Measurements from ENCODE around the gene CDCA8.
A peak's percentile ranks its signal among the peaks of the same experiment; 100 is the strongest.

CDCA8 gene

DNA sequence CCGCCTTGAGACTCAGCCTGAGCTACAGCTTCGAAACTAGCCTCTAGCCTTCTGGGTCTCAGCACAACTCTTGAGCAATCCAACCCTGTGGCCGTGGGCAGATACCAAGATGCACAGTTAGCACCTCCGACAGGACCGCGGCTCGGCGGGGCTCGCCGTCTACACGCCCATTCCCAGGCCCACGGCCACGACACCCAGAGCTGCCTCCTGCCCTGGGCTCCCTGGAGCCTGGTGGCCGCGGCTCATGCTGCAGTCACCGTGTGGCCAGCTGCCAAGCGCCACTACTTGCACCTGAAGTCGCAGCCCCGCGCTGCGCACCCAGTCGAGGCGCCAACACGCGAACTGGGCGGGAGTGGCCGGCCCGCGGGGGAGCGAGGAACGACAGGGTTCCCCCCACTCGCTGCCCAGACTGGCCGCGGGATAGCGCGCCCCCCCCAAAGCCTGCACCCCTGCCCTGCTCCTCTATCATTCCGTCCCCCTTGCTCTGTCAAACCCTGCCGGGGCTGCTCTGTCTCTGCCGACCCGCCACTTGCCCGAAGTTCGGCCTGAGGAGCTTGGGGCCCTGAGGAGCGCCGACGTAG, 729 bp upstream of the CDCA8 start:
- no peak for TF ChIP-seq CTCF (IDR thresholded peaks at IDR 0.05; ENCODE audit: control insufficient read depth, insufficient read depth, low read depth, low read length, missing control alignments)
- H3K4me3 ChIP-seq (ENCODE audit: control insufficient read depth, low read depth, low read length) = peak overlapping the region; percentile 99
- DNase-seq (ENCODE audit: low read depth) = no peak

- peak overlapping the region; percentile 99 for H3K4me3 ChIP-seq (ENCODE audit: control insufficient read depth, low read depth, low read length)
- DNase-seq (ENCODE audit: low read depth) = no peak
- TF ChIP-seq CTCF (IDR thresholded peaks at IDR 0.05; ENCODE audit: control insufficient read depth, insufficient read depth, low read depth, low read length, missing control alignments) = no peak
These were observed 489 bp downstream of the CDCA8 start for GRCh38 chr1:37692834-37693175.

GRCh38 chr1:37697090-37697489, 4.8 kb downstream of the CDCA8 start:
- no peak for TF ChIP-seq CTCF (IDR thresholded peaks at IDR 0.05; ENCODE audit: control insufficient read depth, insufficient read depth, low read depth, low read length, missing control alignments)
- H3K4me3 ChIP-seq (ENCODE audit: control insufficient read depth, low read depth, low read length) = no peak overlapping the region
- DNase-seq (ENCODE audit: low read depth) = no peak

DNA sequence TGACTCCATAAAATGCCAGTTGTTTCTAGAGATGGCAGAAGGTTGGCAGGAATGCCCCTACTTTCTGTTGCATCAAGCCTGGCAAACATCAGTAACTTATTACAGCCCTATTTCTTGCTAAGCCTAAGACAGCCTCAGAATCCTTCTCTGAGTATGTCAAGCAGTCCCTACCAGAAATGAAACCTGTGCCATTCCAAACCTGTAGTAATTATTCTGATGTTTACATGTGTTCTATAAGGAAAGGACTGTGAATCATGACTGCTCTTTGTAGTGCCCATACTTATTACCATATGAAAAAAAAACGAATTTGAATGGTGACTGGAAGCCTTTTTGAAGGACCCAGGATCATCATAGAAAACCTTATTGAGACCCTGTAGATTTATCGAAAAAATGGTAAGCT, 5.4 kb downstream of the CDCA8 start:
- no peak for DNase-seq (ENCODE audit: low read depth)
- H3K4me3 ChIP-seq (ENCODE audit: control insufficient read depth, low read depth, low read length) = no peak overlapping the region
- TF ChIP-seq CTCF (IDR thresholded peaks at IDR 0.05; ENCODE audit: control insufficient read depth, insufficient read depth, low read depth, low read length, missing control alignments) = no peak

DNA sequence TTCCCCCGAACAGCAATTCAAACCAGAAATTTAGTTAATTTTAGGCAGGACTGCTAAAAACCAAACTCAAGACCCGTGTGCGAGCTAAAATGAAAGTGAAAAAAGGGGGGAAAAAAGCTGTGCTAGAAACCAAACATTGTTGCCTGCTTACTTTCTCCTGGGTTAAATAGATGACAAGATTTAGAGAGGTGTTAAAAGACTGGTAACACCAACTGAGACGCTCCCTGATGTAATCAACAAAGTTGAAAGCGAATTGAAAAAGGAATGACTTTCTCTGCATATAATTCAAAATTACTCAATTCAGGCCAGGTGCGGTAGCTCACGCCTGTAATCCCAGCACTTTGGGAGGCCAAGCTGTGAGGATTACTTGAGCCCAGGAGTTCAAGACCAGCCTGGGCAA, 6.8 kb downstream of the CDCA8 start:
- H3K4me3 ChIP-seq (ENCODE audit: control insufficient read depth, low read depth, low read length) = no peak overlapping the region
- no peak for DNase-seq (ENCODE audit: low read depth)
- no peak for TF ChIP-seq CTCF (IDR thresholded peaks at IDR 0.05; ENCODE audit: control insufficient read depth, insufficient read depth, low read depth, low read length, missing control alignments)

DNA sequence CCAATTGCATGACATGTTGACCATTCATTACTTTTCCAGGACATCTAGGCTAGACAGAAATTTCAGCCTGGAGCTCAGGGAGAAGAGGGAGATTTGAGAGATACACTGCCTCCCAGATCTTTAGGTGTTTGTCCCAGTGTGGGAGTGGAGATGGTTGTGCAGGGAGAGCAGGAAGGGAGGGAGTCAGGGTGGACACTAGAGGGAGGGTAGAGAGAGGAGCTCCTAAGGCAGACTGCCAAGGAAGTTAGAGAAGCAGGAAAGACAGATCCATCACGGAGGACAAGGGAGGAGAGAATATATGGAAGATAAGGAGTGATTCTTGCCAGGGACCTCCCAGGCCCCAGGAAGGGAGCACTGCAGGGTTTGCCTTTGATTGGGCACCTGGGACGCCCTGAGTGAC, 8.7 kb downstream of the CDCA8 start:
- TF ChIP-seq CTCF (IDR thresholded peaks at IDR 0.05; ENCODE audit: control insufficient read depth, insufficient read depth, low read depth, low read length, missing control alignments) = no peak
- DNase-seq (ENCODE audit: low read depth) = no peak
- H3K4me3 ChIP-seq (ENCODE audit: control insufficient read depth, low read depth, low read length) = no peak overlapping the region

- DNase-seq (ENCODE audit: low read depth) = no peak
- H3K4me3 ChIP-seq (ENCODE audit: control insufficient read depth, low read depth, low read length) = no peak overlapping the region
- no peak for TF ChIP-seq CTCF (IDR thresholded peaks at IDR 0.05; ENCODE audit: control insufficient read depth, insufficient read depth, low read depth, low read length, missing control alignments)
These were observed 10.7 kb downstream of the CDCA8 start for GRCh38 chr1:37703061-37703460.
